GM18867 (cell line): ENCODE measurements around the gene TRAK2.
"Not testable (repeated sequence)": the region's sequence is repeated elsewhere in the genome, so short reads cannot be mapped to it uniquely, and the experiment has no call there.

ENCODE experiments used
- ATAC-seq: cut with Tn5 transposase; IDR thresholded peaks from one replicate; pipeline ENCODE4 v1.9.1; 2021; ENCODE audit warnings: mild to moderate bottlenecking, moderate library complexity; ENCODE audit not compliant: unreplicated experiment

Gene TRAK2

GRCh38 chr2:201450954-201451291 is 335 bp downstream of the TRAK2 start:
- peak; percentile 19 for ATAC-seq

GRCh38 chr2:201448701-201449100 is 2.6 kb downstream of the TRAK2 start:
- no peak for ATAC-seq

- ATAC-seq = no peak
Measured at GRCh38 chr2:201448061-201448460, 3.2 kb downstream of the TRAK2 start.

GRCh38 chr2:201447086-201447485 is 4.2 kb downstream of the TRAK2 start:
- no peak for ATAC-seq

GRCh38 chr2:201444746-201445465 is 6.4 kb downstream of the TRAK2 start:
- ATAC-seq = no peak

GRCh38 chr2:201441409-201441808 is 9.8 kb downstream of the TRAK2 start:
- ATAC-seq = peak; percentile 58

- ATAC-seq = no peak
Measured at GRCh38 chr2:201440182-201440581, 11.1 kb downstream of the TRAK2 start.

- not testable (repeated sequence) for ATAC-seq
Measured at GRCh38 chr2:201439336-201439922, 11.8 kb downstream of the TRAK2 start.

GRCh38 chr2:201436141-201436540 is 15.1 kb downstream of the TRAK2 start:
- no peak for ATAC-seq

GRCh38 chr2:201433394-201433995 is 17.8 kb downstream of the TRAK2 start:
- ATAC-seq = no peak

- no peak for ATAC-seq
Measured at GRCh38 chr2:201432621-201433393, 18.5 kb downstream of the TRAK2 start.

- ATAC-seq = no peak
Measured at GRCh38 chr2:201432038-201432620, 19.1 kb downstream of the TRAK2 start.

- ATAC-seq = no peak
Measured at GRCh38 chr2:201430839-201431238, 20.4 kb downstream of the TRAK2 start.

- not testable (repeated sequence) for ATAC-seq
Measured at GRCh38 chr2:201430322-201430721, 20.9 kb downstream of the TRAK2 start.

GRCh38 chr2:201429835-201430234 is 21.4 kb downstream of the TRAK2 start:
- not testable (repeated sequence) for ATAC-seq

GRCh38 chr2:201428366-201428765 is 22.9 kb downstream of the TRAK2 start:
- ATAC-seq = not testable (repeated sequence)

GRCh38 chr2:201425952-201426351 is 25.3 kb downstream of the TRAK2 start:
- ATAC-seq = no peak

GRCh38 chr2:201420442-201421113 is 30.7 kb downstream of the TRAK2 start:
- no peak for ATAC-seq

GRCh38 chr2:201419986-201420385 is 31.3 kb downstream of the TRAK2 start:
- no peak for ATAC-seq

- ATAC-seq = no peak
Measured at GRCh38 chr2:201419057-201419635, 32.1 kb downstream of the TRAK2 start.
